NCI-H128 (cell line): Measurements from ENCODE around the gene MUS81.

ENCODE experiments used
- DNase-seq: peaks from one replicate; lab custom pipeline; 2025; ENCODE audit not compliant: unreplicated experiment; lab: John Stamatoyannopoulos, UW

The MUS81 gene

DNA sequence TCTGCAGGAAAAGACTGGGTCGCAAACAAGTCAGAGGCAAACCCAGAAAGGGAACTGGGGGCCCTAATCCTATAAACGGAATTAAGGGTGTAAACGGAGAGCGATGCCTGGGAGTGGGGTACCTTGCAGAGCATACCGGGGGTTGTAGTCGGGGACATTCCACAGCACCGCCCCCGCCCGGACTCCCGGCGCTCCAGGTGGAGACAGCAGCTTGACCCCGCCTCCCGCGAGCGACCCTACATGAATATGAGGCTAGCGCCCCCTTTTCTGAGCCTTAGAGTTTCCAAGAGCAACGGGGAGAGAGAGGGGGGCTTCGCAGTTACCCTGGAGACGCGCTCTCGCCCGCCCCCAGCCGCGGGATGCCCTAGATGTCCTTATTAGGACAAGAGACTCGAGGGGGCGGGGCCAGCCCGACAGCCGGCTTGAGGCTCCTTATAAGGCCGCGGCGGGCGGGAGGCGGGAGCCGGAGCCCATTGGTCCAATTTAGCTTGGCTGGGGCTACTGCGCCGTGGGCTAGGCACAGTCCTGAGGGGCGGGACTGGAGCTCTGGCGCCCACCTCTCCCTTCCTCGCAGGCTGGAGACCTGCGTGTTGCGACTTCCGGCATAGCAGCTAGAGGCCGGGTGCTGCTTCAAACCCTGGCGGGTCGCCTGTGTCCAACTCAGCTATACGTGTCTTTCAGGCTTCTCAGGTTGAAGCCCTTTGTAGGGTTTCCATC is 980 bp upstream of the MUS81 start:
- peak; percentile 94 for DNase-seq

DNA sequence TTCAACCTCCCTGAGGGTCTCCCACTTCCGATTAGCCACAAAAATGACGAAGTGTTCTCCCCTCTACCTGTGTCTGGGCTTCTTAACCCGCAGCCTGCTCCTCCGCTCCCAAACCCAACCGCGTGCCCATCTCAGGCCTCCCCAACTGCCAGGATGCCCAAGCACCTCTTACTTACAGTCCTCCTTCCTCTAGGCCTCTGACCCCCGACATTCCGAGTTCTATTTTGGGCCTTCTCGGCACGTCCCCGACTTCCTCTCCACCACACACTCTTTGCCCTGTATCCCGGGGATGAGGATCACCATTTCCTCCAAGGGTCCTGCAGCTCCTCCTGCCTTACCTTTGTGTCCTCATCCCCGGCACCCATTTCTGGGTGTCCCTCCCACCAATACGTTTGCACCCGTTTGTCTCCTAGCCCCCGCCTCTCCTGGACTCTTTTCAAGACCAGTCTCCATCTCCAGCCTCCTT is 388 bp upstream of the MUS81 start:
- DNase-seq, result no peak

DNA sequence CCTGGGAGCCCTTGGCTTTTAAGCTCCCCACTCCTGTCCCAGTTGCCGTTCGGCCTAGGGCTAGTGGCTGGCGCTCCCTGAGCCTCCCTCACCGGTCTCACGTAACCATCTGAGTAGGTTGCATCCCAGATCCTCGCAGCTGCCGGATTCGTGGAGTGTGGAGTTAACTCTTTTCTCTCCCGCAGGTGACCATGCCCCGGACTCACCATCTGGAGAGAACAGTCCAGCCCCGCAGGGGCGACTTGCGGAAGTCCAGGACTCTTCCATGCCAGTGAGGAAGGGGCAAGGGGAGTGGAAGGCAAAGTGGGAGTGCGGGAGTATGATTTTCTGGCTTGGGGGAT is 902 bp downstream of the MUS81 start:
- DNase-seq, result no peak

DNA sequence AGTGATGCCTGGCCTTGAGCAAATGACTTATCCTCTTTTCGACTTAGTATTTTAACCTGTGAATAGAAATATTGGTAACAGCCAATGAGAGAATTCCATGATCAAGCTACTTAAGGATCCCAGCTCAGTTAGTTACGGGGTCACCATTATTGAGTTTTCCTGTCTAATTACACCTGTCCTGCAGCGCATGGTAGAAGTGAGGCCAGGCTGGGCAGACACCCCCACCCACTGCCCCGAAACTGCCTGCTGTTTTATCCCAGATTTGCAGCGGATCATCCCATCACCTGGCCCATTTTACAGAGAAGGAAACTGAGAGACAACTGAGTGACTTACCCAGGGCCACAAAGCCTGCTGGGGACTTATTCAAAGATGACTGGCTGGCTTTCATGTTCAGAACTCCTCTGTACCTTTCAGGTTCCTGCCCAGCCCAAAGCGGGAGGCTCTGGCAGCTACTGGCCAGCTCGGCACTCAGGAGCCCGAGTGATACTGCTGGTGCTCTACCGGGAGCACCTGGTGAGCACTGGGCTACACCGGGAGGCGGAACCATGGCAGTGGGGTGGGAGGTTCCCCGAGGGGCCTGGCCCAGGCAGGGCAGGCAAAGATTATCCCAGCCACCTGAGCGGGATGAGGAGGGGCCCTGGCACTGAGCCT is 1.4 kb downstream of the MUS81 start:
- no peak for DNase-seq

DNA sequence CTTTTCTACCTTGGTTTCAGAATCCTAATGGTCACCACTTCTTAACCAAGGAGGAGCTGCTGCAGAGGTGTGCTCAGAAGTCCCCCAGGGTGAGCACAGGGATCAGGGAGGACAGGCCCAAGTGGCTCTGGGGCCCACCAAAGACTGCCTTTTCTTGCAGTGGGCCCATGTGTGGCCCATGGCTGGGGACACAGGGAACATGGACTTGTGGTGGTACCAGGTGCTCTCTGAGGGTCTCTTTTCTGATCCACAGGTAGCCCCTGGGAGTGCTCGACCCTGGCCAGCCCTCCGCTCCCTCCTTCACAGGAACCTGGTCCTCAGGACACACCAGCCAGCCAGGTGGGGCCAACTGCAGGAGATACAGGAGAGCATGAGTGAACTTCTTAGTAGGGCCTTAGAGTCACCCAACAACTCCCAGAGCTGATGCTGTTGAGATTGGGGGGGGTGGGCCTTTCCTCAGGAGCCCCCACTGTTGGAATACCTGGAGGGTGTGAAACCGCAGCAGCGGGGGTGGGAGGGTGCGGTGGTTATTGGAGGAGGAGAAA is 2.0 kb downstream of the MUS81 start:
- DNase-seq, result no peak

DNA sequence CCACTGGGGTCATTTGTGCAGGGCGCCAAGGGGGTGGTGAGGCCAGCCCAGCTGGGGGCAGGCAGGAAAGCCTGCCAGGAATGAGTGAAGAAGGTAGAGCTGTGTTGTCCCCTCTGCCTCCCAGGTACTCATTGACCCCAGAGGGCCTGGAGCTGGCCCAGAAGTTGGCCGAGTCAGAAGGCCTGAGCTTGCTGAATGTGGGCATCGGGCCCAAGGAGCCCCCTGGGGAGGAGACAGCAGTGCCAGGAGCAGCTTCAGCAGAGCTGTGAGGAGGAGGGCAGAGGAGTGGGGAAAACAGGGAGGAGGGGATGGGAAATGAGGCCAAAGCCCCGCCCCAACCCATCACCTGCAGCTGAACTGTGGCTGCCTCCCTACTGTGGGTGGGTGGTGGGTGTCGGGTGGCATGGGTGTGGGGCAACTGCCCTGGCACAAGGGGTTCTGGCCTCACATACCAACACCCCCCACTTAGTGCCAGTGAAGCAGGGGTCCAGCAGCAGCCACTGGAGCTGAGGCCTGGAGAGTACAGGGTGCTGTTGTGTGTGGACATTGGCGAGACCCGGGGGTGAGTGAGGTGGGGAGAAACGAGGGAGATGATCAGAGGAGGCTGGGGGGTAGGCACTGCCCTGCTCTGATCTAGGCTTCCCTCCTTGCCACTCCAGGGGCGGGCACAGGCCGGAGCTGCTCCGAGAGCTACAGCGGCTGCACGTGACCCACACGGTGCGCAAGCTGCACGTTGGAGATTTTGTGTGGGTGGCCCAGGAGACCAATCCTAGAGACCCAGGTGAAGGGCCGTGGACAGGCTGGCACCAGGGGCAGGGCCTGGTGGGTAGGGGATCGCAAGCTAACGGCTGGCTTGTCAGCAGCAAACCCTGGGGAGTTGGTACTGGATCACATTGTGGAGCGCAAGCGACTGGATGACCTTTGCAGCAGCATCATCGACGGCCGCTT is 3.0 kb downstream of the MUS81 start:
- no peak for DNase-seq

DNA sequence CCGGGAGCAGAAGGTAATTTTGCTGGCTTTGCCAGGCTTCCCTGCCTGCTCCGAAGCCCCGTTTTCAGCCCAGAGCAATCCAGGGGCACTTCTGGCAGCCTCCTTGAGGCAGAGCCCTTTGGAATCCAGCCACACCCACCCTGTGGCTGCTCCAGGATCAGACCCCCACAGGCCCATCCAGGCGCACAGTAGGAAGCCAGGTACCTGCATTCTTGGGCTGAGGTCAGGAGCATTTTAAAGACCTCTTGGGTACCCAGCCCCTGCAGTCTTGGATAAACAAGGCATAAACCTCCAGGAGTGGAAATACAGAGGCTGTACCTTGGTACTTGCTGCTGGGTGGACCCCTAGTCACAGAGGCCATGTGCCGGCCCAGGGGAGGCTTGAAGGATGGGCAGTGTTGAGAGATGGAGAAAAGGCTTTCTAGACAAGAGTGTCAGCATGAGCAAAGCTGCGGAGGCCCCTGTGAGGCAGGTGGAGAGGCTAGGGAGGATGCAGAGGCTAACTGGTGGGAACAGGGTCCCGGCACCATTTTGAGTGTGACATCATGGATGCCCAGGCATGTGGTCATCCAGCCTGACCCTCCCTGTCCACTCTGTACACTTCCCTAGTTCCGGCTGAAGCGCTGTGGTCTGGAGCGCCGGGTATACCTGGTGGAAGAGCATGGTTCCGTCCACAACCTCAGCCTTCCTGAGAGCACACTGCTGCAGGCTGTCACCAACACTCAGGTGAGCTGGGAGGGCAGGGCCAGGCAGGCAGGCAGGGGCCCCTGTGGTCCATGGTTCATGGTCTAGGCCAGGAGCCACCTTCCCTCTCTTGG is 3.9 kb downstream of the MUS81 start:
- DNase-seq, result no peak

DNA sequence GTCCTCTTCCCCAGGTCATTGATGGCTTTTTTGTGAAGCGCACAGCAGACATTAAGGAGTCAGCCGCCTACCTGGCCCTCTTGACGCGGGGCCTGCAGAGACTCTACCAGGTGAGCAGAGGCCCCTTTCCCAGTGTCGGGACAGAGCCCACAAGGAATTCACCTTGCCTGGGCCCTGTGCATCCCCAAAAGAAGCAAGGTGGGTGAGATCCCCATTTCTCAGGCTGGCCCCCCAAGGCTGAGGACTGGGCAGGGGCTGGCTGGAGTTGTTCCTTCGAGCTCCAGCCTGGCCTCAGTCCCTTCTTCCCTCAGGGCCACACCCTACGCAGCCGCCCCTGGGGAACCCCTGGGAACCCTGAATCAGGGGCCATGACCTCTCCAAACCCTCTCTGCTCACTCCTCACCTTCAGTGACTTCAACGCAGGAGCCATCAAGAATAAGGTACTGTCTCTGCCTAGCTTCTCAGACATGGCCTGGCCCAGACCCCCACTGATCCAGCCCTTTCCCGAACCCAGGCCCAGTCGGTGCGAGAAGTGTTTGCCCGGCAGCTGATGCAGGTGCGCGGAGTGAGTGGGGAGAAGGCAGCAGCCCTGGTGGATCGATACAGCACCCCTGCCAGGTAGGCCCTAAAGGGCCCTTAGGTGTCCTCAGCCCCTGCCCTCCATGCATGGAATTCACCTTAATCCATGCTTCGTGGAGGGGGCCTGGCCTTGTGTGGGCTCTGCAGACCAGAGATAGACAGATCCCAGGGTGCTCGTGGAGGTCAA is 4.7 kb downstream of the MUS81 start:
- no peak for DNase-seq

DNA sequence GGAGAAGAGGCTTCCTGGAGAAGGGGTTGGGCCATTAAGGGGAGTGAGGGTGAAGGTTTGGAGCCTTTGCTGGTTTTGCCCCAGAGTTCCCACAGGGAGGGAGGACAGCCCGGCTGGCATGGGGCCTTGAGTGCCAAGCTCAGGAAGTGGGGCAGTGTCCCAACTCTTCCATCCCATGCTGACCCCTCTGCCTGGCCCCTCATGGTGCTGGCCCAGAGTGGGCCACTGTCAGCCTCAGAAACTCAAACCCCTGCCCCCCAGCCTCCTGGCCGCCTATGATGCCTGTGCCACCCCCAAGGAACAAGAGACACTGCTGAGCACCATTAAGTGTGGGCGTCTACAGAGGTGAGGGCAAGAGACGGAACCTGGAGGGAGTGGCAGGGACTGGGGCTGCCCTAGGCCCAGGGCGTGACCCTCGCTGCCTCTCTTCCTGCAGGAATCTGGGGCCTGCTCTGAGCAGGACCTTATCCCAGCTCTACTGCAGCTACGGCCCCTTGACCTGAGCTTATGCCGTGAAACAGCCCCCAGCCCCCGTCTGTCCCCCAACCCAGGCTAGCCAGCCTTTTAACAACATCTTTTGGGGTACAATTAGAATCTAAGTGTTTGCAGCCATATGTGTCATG is 5.4 kb downstream of the MUS81 start:
- no peak for DNase-seq

DNA sequence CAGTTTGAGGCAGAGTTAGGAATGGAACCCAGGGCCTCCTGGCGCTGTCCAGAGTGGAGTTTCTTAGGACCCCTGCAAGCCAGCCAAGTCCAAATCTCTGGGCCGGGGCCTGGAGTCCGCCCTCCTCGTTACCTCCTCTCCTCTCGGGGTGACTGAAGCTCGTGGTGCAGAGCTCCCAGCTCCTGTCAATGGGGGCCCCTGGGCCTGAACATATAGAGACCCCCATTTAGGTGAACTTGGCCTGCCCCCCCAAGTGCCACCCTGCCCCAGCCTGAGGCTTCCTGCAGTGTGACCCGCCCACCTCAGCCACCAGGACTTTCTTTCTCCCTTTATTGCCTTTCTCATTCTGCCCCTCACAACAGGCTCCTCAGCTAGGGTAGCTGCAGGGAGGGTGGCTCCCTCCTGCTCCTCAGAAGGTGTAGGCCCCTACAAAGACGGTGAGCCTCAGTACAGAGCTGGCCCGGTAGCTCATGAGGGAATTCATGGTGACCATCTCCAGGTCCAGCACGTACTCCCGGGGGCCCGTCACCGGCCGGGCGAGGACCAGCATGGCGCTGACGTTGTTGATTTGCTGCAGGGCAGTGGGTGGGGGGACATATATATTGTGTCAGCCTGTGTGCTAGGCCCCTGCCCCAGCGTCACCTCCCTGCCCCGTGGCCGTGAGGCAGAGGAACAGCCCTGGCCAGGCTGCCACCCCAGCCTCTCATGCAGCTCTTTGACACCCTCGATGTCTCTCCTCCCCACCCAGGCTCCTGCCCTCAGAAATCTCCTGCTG is 6.5 kb downstream of the MUS81 start:
- DNase-seq, result no peak

DNA sequence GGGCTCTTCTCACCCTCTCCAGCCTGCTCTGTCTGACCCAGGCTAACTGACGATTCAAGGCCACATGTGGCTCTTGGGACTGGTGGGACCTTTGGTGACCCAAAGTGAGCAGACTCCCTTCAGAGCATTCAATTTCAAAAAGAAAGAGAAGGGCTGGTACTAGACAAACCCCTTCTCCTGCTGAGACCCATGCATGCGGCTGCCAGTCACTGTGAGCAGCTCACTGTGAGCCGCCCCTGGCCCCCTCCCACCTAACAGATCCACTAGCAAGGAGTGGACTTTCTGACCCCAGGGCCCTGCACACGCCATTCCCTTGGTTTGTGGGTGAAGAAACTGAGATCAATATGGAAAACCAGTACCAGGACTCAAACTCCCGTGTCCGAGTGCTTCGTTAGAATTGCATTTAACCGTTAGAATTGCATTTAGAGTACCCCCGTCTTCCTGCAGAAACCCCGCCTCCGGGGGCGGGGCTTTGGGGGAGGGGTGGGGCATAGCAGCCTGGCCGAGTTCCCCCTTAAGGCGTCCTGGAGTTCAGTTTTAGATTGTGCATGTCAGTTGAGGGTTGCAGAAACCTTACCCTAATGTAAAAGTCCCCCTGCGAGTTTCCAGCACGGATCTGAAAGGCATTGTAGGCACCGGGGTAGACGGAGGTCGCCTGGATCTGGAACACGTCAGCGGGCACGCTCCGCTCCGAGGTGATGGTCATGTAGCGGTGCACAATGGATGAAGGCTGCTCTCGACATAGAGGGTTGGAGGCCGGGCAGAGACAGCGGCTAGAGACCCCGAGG is 7.2 kb downstream of the MUS81 start:
- no peak for DNase-seq

DNA sequence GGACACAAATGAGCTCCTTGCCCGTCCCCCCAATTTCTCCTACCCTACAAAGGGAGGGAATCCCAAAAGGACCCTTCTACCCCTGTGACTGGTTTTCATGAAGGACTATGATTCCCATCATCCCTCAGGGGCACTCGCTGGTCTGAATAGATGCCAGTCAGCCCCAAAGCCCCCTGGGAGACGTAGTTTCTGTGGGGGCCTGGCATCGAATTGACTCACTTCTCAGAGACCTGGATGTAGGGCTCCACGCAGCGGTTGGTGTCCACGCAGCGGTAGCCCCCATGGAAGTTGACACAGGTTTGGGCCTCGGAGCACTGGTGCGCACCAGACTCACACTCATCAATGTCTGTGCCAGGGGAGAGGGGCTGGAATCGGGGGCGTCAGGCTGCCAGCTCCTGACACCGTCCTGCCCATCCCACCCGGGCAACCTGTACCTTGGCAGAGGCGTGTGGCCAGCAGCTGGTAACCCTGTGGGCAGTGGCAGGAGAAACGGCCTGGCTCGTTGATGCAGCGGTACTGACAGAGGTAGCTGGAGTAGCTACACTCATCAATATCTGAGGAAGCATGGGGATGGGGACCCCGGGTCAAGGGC is 7.9 kb downstream of the MUS81 start:
- no peak for DNase-seq

DNA sequence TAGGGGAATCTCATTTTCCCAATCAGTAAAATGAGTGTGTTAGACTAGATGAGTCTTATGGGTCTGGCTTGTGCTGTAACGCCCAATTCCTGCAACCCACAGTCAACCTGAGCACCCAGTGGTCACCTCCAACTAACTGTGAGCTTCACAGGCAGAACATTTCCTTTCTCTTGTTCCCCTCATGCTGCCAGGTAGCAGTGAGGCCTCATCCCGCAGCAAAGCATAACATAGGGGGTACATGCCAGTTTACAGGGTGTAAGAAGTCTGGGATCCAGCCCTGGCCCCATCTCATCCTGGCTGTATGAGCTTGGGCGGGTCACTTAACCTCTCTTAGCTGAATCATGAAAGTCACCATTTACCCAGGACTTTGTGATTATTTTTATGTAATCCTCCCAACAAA is 8.7 kb downstream of the MUS81 start:
- DNase-seq, result no peak

DNA sequence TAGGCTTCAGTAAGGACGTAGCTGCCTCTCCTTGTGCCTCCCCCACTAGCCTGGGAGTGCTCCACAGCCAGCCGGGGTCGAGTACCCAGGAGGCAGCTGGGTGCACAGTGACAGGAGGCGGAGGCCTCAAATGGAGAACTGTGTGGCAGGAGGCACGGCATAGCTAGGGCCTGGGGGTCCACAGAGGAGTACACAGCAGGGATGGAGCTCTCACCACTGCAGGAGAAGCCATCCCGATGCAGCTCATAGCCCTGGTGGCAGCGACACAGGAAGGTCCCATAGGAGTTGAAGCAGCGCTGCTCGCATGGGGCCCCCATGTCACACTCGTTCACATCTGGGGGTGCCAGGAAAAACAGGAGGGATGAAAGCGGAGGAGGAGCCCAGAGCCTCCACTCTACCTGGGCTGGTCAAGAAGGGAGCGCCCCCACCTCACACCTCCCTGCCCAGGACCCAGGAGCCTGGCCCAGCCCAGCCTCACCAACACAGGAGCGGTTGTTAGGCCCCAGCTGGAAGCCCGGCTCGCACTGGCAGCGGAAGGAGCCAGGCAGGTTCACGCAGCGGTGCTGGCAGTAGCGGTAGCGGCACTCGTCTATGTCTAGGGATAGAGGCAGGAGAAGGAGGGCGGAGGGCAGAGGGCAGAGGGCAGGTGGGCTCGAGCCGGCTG is 9.5 kb downstream of the MUS81 start:
- DNase-seq, result no peak

DNA sequence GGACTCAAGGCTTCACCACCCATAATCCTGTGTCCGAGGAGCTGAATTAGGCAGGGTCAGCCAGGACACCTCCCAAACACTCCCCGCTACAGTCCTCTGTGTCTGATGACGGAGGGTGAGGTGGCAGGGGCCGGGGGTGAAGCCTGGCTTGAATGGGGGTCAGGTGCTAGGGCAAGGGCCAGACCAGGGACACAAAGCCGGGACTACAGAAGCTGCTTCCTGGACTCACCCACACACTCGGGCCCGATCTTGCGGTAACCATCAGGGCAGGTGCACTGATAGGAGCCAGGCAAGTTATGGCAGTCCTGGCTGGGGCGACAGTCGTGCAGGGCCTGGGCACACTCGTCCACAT is 10.1 kb downstream of the MUS81 start:
- DNase-seq, result no peak

DNA sequence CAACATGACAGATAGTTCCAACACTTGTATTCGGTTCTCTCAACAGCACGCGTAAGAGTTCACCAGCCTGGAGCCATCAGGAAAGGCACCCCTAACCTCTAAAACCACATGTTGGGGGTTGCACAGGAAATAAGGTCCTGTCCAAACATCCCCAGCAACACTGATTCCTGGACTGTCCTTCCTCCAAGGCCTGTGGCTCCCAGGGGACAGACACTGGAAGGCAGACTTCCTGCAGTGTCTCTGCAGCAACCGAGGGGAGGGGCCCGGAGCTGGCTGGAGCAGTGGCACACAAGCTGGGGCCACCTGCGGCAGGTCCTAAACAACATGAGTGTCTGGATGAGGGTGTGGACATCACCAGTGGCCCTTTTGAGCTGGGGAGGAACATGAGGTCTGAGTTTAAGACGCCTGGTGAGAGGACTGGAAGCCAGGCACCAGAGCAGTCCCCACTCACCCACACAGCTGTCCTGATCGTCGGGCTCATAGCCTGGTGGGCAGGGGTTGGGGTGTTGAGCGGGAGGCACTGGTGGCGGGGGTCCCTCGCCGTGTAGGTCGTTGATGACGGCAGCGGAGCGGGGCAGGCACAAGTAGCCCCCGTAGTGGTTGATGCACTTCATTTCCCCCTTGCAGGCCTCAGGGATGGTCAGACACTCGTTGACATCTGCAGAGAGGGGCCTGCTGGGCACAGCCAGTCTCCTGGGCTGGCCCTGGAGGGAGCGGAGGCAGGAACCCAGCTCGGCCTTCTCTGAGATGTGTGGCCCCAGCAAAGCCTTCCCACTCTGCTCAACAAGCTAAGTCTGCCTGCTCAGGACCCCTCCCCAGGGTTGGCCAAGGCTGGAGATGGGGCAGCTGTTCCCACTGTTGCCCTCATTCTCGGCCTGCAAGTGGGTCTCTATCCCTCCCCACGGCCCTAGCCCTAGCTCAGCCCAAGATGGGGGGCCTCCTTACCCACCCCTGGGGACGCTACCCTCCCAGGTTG is 10.8 kb downstream of the MUS81 start:
- no peak for DNase-seq
